NCI-H146 (cell line): ENCODE measurements around the gene USP11.

ENCODE experiments used
- DNase-seq: peaks from one replicate; lab custom pipeline; 2025; lab: John Stamatoyannopoulos, UW

Gene USP11

DNA sequence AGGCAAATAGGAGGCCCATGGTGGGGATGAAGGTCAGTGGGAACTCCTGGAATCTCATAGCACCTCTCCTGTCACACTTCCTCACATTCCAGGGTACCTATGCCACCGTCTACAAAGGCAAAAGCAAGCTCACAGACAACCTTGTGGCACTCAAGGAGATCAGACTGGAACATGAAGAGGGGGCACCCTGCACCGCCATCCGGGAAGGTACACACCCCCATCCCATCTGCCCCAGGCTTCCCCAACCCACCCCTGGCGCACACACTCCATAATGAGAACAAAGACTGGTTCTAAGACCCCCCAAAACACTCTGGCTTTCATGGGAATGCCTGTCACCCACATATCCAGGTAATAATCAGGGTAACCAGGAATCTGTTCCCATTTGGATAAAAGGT, 7.9 kb upstream of the USP11 start:
- no peak for DNase-seq

DNA sequence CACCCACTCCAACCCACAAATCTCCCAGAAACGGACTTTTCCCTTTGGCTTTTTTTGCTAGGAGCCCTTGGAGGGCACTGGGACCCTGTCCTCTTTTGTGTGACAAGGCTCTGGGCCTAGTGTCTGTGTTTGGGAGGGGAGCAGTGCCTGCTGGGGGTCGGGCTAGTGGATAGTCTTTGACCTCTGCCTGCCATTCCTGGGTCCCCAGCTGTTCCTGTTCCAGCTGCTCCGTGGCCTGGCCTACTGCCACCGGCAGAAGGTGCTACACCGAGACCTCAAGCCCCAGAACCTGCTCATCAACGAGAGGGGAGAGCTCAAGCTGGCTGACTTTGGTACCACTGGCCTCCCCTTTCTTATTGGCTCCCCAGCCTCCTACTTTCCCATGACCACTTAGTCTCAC, 6.7 kb upstream of the USP11 start:
- no peak for DNase-seq

DNA sequence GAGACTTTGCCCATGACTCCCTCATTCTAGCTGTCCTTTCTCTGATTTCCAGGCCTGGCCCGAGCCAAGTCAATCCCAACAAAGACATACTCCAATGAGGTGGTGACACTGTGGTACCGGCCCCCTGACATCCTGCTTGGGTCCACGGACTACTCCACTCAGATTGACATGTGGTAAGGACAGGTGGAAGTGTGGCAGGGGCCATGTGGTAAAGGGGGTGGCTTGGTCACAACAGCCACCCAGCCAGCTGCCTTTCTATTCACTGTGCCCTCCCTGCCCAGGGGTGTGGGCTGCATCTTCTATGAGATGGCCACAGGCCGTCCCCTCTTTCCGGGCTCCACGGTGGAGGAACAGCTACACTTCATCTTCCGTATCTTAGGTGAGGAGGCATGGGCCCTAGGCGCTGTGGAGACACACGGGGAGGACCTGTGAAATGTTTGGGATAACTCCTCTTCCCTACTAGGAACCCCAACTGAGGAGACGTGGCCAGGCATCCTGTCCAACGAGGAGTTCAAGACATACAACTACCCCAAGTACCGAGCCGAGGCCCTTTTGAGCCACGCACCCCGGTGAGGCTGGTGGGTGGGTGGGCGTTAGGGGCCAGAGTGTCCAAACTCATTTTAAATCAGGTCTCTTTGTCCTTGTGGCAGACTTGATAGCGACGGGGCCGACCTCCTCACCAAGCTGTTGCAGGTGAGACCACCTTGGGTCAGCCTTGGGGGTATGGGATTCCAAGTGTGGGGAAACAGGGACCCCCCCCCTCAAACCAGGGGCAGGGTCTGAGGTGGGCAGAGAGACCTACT, 6.1 kb upstream of the USP11 start:
- no peak for DNase-seq

DNA sequence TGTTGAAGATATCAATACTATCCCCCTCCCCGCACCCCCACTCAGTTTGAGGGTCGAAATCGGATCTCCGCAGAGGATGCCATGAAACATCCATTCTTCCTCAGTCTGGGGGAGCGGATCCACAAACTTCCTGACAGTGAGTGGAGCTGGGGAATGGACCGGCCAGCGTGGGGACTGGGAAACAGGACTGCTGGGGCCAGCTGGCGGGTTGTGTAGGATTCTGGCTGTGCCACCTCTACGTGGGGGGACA, 5.5 kb upstream of the USP11 start:
- no peak for DNase-seq

DNA sequence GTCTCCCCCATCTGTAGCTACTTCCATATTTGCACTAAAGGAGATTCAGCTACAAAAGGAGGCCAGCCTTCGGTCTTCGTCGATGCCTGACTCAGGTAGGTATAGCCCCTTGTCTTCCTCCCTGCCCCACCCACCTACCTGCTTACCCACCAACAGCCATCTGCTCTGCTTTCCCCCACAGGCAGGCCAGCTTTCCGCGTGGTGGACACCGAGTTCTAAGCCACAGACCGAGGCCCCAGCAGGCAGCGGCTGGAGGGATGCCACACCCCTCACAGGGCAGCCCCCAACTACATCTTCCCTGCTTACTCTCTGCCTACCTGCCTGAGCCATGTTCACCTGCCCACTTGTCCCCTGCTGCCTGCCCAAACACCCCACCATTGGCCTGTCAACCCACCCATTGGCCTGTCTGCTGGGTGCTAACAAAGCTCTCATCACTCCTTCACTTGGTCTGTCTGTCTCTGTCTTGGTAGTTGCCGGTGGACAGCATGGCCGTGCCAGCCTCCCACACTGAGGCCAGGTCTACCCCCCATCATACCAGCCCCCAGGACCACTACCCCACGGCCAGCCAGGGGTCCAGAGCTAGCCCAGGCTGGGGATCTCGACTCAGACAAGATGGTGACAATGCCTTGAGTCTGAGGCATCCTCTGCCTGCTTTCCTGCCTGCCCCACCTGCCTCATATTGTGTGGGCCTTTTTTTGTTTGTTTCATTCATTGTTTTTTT, 4.1 kb upstream of the USP11 start:
- DNase-seq, result no peak

DNA sequence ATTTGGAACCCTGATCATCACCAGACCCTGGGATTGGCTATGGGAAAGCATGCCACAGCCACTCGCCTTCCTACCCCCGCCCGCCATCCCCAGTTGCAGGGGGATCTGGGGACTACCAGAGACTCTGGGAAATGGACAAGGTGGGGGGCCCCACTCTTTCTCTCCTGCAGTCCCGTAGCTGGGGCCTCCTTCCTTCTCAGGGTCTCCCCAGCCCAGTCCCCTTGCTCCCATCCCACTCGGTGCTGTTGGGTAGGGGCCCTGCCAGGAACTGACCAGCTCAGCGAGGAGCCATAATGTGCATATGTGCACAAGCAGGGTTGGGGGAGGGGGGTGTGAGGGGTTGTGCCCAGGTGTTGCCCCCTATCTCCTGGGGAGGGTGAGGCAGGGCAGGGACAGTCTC, 3.4 kb upstream of the USP11 start:
- no peak for DNase-seq

DNA sequence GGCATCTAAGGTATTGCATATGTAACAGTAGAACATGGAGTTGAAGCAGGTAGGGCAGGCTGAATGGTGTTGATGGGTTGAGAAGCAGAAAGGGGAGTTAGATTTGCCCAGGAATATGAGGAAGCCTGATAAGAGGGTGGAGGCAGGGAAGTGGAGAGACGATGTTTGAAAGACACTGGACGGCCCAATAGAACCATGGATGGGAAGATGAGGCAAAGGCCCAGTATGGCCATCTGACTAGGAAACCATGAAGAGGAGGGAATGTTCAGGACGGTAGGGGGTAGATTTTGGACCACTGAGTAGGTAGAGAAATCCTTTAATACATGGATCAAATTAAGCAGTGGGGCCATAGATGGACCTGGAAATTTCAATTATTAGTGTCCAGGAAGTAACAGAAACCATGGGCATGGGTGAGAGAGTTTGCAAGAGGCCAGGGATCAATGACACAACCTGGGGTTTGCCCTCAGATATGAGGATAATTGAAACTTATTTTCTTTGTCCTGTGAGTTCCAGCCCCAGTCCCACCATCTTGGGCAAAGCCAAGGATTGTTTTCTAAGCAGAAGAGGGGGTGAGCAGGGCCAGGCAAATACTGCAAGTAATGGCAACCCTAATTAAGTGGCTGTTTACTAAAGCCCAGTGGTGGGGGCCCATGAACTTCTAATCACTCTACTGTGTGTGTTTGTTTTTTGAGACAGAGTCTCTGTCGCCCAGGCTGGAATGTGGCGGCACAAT, 2.5 kb upstream of the USP11 start:
- no peak for DNase-seq

DNA sequence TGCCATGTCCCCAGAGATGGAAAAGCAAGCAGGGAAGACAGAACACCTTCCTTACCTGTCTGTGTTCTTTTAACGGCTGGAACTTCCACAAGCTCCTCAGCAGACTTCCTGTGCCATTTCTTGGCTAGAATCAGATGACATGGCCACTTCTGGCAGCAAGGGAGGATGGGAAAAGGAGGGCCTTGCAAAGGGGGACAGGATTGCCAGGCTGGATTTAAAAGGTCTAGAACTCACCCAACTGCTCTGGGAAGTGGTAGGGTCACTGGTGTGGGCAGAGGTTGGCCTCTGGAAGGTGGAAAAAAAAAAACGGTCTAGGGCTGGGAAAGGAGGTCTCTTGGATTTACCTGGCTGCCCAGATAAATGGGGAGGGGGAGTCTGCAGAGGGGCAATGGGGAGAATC, 1.6 kb upstream of the USP11 start:
- no peak for DNase-seq

DNA sequence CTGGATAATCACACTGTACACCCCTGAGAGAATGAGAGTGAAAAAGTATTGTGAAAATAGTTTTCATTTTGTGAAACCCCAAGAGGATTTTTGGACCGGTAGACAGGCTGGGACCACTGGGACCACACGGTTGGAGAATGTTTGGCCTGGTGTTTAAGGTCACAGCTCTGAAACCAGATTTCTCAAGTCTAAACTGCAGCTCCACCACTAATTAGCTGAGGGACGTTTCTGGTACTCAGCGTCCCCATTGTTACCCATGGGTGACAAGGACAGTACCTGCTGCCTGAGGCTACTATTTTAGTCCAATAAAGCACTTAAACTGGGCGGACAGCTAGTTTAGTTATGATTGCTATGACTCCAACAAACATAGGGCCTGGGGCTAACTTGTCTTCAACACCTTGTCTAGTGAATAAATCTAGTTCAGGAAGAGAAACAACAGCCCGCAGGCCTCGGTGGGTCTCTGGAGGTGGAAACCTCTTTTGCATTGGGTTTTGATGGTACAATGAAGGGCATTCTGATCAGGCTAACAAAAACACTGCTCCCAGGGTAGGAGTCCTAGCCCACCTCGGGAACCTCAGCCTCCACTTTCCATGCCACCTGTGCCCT, 509 bp upstream of the USP11 start:
- DNase-seq, result peak; percentile 32

DNA sequence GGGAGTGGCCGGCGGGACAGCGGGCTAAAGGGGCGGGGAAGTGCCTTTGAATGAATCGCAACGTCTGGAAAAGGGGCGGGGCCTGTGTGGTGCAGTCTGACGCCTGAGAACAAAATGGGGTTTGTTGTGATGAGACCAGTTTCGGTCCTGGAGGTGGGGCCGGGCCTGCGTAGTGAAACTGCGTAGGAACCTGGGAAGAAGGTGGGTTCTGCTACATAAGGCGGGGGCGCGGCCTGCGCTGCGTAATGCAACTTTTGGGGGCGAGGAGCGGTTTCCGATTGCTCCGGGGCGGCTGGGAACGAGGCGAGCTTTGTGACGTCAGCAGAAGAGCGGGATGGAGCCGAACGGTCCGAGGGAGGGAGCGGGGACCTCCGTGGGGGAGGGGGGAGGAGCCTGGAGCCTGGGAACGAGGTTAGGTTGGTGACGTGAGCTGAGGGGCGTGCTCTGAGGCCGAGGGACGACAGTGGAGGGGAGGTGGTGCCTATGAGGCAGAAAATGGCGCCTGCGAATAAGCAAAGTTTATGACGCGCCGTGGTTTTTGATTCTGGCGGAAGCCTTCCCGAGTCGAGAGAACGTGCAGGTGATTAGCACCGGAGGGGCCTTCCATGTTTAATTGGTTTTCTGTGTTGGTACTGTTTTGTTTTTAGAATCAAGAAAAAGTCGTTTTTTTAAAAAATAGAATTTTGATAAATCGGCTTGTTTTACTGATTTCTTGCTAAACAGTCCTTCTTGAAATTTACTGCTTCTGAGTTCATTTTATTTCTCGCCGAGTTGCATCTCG, 714 bp downstream of the USP11 start:
- DNase-seq, result peak; percentile 99

DNA sequence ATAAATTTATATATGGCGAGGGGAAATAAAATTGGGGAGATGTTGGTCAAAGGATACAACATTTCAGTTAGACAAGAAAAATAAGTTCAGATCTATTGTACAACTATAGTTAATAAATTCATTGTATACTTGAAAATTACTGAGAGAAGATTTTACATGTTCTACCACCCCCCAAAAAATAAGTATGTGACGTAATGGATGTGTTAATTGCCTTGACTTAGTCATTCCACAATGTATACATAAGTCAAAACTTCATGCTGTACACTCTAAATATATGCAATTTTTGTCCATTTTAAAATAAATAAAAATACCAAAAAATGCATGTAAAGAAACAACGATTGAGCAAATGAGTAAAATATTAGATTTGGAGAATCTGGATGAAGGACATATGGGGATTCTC, 1.8 kb downstream of the USP11 start:
- DNase-seq, result no peak

DNA sequence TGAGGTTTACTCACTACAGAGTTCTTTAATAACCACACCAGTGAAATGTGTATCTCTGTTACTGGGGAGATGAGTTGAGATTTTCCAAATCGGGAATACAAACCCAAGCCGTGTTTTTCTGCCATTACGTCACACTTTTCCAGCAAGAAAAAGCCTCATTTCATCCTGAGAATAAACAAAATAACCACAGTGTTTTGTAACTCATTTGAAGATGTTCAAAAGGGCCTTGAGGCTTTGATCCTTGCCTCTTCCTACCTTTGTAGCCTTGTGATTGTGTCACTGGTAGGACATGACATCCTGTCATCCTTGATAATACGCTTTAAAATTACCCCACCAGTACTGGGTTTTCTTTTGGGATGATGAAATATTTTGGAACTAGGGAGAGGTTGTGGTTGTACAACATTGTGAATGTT, 2.9 kb downstream of the USP11 start:
- DNase-seq, result no peak

DNA sequence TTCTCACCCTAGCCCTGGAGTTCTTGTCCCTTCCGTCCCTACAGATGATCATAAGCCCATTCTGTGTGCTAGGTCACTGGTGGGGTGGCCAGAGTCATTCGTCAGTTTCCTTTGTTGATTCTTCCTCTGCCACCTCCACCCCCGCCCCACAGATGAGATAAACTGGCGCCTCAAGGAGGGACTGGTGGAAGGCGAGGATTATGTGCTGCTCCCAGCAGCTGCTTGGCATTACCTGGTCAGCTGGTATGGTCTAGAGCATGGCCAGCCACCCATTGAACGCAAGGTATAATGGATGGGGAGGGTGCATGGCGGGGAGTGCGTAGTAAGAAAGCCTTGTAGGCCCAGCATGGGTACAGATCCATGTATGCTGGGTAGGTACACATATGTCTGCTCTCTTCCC, 6.4 kb downstream of the USP11 start:
- no peak for DNase-seq

DNA sequence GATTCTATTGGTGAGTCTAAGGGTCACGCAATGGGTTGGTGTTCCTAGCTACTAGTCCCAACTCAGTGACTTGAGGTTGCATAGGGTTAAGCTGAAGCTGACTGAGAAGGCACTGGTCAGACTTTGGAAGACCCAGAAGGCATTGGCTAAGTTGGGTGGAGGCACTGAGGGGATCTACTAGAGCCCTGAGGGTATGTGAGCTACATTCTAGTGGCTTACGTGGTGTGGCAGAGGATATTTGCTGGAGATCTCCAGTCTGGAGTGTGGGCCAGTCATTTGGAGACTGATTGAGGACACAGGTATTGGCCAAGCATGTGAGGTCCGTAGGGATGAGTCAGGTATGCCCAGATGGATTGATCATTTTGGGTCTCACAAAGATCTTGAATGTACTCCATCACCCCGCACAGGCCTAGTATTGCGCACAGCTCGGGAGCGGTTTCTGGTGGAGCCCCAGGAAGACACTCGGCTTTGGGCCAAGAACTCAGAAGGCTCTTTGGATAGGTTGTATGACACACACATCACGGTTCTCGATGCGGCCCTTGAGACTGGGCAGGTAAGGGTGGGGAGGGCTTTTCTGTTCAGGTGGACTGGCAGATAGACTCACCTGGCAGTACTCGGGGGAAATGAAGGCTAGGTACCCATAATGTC, 7.2 kb downstream of the USP11 start:
- DNase-seq, result no peak

DNA sequence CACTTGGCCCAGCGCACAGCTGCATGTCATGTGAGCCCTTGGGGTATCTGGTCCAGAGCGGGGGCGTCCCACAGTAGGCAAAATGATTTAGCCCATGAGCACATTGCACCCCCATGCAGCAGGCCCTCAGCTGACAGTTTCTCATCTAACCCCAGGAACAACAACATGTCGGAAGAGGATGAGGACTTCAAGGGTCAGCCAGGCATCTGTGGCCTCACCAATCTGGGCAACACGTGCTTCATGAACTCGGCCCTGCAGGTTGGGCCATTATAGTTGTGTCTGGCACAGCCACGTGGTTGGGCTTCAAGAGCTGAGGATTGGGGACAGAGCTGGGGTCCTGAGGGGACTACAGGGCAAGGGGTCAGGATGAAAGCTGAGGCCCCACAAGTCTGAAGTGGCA, 7.8 kb downstream of the USP11 start:
- no peak for DNase-seq

DNA sequence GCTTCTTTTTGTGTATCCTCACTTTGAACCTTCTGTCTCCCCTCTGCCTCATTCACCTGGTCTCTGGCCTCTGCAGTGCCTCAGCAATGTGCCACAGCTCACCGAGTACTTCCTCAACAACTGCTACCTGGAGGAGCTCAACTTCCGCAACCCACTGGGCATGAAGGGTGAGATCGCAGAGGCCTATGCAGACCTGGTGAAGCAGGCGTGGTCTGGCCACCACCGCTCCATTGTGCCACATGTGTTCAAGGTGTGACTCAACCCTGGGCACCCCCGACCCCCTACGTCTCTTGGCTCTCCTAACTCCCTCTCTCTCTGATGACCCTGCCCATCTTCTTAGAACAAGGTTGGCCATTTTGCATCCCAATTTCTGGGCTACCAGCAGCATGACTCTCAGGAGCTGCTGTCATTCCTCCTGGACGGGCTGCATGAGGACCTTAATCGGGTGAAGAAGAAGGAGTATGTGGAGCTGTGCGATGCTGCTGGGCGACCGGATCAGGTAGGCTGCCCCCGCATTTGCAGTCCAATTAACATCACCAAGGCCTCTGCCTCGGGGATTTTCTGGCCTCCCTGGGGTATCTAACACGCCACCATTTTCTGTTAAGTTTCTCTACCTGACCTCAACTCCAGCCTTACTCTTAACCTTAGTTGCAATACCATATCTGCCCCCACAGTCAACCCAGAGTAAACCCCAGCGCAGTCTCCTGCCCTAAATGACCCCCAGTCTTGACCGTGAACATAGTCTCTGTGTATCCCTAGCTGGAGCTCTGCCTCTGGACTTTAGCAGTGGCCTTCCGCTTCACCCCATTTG, 8.6 kb downstream of the USP11 start:
- DNase-seq, result no peak

DNA sequence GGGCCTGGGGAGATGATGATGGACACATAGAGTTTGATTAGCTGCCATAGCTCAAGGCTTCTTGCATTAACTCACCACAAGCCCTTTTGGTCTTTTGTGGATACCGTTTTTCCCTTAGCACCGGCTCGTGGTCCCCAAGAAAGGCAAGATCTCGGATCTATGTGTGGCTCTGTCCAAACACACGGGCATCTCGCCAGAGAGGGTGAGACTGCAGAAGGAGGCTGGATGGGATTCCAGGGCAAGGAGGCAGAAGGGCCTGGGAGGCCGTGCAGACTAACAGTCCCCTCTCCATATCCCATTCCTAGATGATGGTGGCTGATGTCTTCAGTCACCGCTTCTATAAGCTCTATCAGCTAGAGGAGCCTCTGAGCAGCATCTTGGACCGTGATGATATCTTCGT, 9.5 kb downstream of the USP11 start:
- DNase-seq, result no peak

DNA sequence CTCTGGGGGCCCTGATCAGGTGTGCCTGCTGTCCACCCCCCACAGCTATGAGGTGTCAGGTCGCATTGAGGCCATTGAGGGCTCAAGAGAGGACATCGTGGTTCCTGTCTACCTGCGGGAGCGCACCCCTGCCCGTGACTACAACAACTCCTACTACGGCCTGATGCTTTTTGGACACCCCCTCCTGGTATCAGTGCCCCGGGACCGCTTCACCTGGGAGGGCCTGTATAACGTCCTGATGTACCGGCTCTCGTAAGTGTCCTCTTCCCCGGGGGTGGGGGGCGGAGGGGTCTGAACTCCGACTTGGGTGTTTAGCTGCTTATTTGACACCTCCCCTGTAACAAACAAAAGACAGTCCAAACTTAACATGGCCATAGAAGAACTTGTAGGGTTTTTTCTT, 10.5 kb downstream of the USP11 start:
- DNase-seq, result no peak

DNA sequence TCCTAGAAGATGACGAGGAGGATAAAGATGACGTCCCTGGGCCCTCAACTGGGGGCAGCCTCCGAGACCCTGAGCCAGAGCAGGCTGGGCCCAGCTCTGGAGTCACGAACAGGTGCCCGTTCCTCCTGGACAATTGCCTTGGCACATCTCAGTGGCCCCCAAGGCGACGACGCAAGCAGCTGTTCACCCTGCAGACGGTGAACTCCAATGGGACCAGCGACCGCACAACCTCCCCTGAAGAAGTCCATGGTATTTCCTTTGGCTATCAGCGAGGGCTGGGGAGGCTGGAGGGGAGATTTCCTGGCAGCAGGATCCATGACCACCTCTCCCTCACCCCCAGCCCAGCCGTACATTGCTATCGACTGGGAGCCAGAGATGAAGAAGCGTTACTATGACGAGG, 11.9 kb downstream of the USP11 start:
- no peak for DNase-seq

DNA sequence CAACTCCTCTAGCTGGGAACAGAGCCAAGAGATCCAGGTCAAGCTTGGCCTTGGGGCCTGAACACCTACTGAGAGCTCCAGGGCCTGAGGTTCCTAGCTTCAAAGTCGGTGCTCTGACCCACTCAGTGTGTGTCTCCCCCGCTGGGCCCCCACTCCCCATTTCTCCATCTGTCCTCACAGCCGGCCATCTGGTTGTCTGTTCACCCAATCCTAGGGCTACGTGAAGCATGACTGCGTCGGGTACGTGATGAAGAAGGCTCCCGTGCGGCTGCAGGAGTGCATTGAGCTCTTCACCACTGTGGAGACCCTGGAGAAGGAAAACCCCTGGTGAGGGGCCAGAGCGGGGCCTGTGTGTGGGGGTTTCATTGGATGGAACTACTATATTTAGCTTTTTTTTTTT, 12.3 kb downstream of the USP11 start:
- no peak for DNase-seq
